AG20443 (cell line): ENCODE data around the gene HLA-G.

Source experiments
- DNase-seq: peaks from one replicate; pipeline ENCODE4 v3.0.0; 2012; ENCODE audit warnings: low spot score, mixed read lengths

The HLA-G gene

GRCh38 chr6:29818892-29819291 lies 8.7 kb upstream of the HLA-G start:
- DNase-seq: no peak

GRCh38 chr6:29824144-29824543 lies 3.5 kb upstream of the HLA-G start:
- DNase-seq: no peak

- DNase-seq: no peak
Measured at GRCh38 chr6:29825848-29826247, 1.8 kb upstream of the HLA-G start.

- DNase-seq: no peak
Measured at GRCh38 chr6:29826271-29826670, 1.4 kb upstream of the HLA-G start.

- DNase-seq: no peak
Measured at GRCh38 chr6:29828471-29828797, 809 bp downstream of the HLA-G start.

GRCh38 chr6:29829766-29830165 lies 2.1 kb downstream of the HLA-G start:
- DNase-seq: no peak

- DNase-seq: no peak
Measured at GRCh38 chr6:29830409-29830808, 2.8 kb downstream of the HLA-G start.

- DNase-seq: no peak
Measured at GRCh38 chr6:29831776-29832175, 4.2 kb downstream of the HLA-G start.

GRCh38 chr6:29834564-29835436 lies 7.2 kb downstream of the HLA-G start:
- peak; percentile 41 for DNase-seq

GRCh38 chr6:29839917-29840316 lies 12.3 kb downstream of the HLA-G start:
- DNase-seq: no peak

- no peak for DNase-seq
Measured at GRCh38 chr6:29841030-29841429, 13.4 kb downstream of the HLA-G start.

- no peak for DNase-seq
Measured at GRCh38 chr6:29845405-29846006, 17.9 kb downstream of the HLA-G start.

GRCh38 chr6:29847871-29848630 lies 20.4 kb downstream of the HLA-G start:
- peak; percentile 84 for DNase-seq

GRCh38 chr6:29850011-29850553 lies 22.5 kb downstream of the HLA-G start:
- DNase-seq: peak; percentile 29

- DNase-seq: no peak
Measured at GRCh38 chr6:29851190-29851589, 23.6 kb downstream of the HLA-G start.

GRCh38 chr6:29853245-29853644 lies 25.6 kb downstream of the HLA-G start:
- no peak for DNase-seq

GRCh38 chr6:29858006-29858405 lies 30.4 kb downstream of the HLA-G start:
- DNase-seq: no peak

GRCh38 chr6:29861521-29862255 lies 34.1 kb downstream of the HLA-G start:
- no peak for DNase-seq

- DNase-seq: no peak
Measured at GRCh38 chr6:29864037-29864810, 36.6 kb downstream of the HLA-G start.

- DNase-seq: no peak
Measured at GRCh38 chr6:29865631-29866030, 38.0 kb downstream of the HLA-G start.

GRCh38 chr6:29870104-29870503 lies 42.5 kb downstream of the HLA-G start:
- DNase-seq: no peak
